Measurements from ENCODE around the gene TRIO.

DNA sequence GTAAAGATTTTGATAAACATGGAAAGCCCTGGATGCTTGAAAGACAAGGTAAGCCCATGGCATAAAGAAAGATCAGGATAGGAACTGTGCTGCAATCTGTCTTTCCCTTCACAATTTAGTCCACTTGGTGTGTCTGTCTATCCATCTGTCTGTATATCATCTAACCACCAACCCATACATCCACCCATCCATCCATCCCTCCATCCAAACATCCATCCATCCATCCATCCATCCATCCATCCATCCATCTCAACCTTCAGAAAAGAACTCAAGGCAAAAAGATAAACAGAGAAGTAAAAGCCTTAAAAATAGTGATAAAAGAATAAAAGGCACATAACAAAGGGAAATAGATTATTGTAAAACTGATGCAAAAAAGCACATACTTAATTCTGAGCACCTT, 15.1 kb upstream of the TRIO start:
- TF ChIP-seq CTCF (optimal IDR thresholded peaks at IDR 0.05 in 1 of 3, IDR thresholded peaks at IDR 0.05 in 1 of 3, conservative IDR thresholded peaks at IDR 0.05 in 1 of 3; ENCODE audit: extremely low read depth in 1 of 3, insufficient read depth in 2 of 3, low read length in 3 of 3) (no peak), EZH2 (IDR thresholded peaks at IDR 0.05; ENCODE audit: low read length) (no peak)

Measured in keratinocyte (primary cell).